Measurements from ENCODE around the gene ALDOB. TPM values are rescaled to one million over a fixed set of nuclear protein-coding genes. Genes with fewer than 3 reads are reported as not detected.

The ALDOB gene
- total and polyA plus RNA-seq, 2 of the 13 experiments (the other 11 are each of a cell fraction or from before 2014, with no cell fraction given) = 0.29 to 0.97 TPM

- TF ChIP-seq NFATC3 (CRISPR knock-in tag; IDR thresholded peaks at IDR 0.05) (no peak), HNRNPL (IDR thresholded peaks at IDR 0.05; ENCODE audit: low read depth, low read length) (no peak), ZNF136 (CRISPR knock-in tag; IDR thresholded peaks at IDR 0.05; ENCODE audit: low read depth) (no peak), KLF9 (CRISPR knock-in tag; IDR thresholded peaks at IDR 0.05; ENCODE audit: low read depth) (no peak), ZNF546 (CRISPR knock-in tag; conservative IDR thresholded peaks at IDR 0.05) (no peak), DNMT1 (CRISPR knock-in tag; IDR thresholded peaks at IDR 0.05) (no peak), RXRA (CRISPR knock-in tag; IDR thresholded peaks at IDR 0.05) (no peak), ZNF12 (CRISPR knock-in tag; IDR thresholded peaks at IDR 0.05) (no peak), HNF4A (CRISPR knock-in tag; IDR thresholded peaks at IDR 0.05) (no peak), ZNF704 (CRISPR knock-in tag; IDR thresholded peaks at IDR 0.05; ENCODE audit: borderline replicate concordance) (no peak), ZNF441 (CRISPR knock-in tag; IDR thresholded peaks at IDR 0.05; ENCODE audit: borderline replicate concordance) (no peak), XRCC5 (optimal IDR thresholded peaks at IDR 0.05; ENCODE audit: low read length) (peak; percentile 48), NFRKB (IDR thresholded peaks at IDR 0.05) (no peak)
- TF ChIP-seq, protein P1, sequence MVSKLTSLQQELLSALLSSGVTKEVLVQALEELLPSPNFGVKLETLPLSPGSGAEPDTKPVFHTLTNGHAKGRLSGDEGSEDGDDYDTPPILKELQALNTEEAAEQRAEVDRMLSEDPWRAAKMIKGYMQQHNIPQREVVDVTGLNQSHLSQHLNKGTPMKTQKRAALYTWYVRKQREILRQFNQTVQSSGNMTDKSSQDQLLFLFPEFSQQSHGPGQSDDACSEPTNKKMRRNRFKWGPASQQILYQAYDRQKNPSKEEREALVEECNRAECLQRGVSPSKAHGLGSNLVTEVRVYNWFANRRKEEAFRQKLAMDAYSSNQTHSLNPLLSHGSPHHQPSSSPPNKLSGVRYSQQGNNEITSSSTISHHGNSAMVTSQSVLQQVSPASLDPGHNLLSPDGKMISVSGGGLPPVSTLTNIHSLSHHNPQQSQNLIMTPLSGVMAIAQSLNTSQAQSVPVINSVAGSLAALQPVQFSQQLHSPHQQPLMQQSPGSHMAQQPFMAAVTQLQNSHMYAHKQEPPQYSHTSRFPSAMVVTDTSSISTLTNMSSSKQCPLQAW (CRISPR knock-in tag; IDR thresholded peaks at IDR 0.05) = no peak
- TF ChIP-seq, protein P2, sequence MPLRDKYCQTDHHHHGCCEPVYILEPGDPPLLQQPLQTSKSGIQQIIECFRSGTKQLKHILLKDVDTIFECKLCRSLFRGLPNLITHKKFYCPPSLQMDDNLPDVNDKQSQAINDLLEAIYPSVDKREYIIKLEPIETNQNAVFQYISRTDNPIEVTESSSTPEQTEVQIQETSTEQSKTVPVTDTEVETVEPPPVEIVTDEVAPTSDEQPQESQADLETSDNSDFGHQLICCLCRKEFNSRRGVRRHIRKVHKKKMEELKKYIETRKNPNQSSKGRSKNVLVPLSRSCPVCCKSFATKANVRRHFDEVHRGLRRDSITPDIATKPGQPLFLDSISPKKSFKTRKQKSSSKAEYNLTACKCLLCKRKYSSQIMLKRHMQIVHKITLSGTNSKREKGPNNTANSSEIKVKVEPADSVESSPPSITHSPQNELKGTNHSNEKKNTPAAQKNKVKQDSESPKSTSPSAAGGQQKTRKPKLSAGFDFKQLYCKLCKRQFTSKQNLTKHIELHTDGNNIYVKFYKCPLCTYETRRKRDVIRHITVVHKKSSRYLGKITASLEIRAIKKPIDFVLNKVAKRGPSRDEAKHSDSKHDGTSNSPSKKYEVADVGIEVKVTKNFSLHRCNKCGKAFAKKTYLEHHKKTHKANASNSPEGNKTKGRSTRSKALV (CRISPR knock-in tag; IDR thresholded peaks at IDR 0.05) = 0 out of 2 replicates have a peak, but pooled peaks have one; percentile 4
- TF ChIP-seq, protein P3, sequence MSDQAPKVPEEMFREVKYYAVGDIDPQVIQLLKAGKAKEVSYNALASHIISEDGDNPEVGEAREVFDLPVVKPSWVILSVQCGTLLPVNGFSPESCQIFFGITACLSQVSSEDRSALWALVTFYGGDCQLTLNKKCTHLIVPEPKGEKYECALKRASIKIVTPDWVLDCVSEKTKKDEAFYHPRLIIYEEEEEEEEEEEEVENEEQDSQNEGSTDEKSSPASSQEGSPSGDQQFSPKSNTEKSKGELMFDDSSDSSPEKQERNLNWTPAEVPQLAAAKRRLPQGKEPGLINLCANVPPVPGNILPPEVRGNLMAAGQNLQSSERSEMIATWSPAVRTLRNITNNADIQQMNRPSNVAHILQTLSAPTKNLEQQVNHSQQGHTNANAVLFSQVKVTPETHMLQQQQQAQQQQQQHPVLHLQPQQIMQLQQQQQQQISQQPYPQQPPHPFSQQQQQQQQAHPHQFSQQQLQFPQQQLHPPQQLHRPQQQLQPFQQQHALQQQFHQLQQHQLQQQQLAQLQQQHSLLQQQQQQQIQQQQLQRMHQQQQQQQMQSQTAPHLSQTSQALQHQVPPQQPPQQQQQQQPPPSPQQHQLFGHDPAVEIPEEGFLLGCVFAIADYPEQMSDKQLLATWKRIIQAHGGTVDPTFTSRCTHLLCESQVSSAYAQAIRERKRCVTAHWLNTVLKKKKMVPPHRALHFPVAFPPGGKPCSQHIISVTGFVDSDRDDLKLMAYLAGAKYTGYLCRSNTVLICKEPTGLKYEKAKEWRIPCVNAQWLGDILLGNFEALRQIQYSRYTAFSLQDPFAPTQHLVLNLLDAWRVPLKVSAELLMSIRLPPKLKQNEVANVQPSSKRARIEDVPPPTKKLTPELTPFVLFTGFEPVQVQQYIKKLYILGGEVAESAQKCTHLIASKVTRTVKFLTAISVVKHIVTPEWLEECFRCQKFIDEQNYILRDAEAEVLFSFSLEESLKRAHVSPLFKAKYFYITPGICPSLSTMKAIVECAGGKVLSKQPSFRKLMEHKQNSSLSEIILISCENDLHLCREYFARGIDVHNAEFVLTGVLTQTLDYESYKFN (CRISPR knock-in tag; conservative IDR thresholded peaks at IDR 0.05) = 0 out of 2 replicates have a peak, but pooled peaks have one; percentile 13
- TF ChIP-seq, protein P4, sequence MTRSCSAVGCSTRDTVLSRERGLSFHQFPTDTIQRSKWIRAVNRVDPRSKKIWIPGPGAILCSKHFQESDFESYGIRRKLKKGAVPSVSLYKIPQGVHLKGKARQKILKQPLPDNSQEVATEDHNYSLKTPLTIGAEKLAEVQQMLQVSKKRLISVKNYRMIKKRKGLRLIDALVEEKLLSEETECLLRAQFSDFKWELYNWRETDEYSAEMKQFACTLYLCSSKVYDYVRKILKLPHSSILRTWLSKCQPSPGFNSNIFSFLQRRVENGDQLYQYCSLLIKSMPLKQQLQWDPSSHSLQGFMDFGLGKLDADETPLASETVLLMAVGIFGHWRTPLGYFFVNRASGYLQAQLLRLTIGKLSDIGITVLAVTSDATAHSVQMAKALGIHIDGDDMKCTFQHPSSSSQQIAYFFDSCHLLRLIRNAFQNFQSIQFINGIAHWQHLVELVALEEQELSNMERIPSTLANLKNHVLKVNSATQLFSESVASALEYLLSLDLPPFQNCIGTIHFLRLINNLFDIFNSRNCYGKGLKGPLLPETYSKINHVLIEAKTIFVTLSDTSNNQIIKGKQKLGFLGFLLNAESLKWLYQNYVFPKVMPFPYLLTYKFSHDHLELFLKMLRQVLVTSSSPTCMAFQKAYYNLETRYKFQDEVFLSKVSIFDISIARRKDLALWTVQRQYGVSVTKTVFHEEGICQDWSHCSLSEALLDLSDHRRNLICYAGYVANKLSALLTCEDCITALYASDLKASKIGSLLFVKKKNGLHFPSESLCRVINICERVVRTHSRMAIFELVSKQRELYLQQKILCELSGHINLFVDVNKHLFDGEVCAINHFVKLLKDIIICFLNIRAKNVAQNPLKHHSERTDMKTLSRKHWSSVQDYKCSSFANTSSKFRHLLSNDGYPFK (CRISPR knock-in tag; IDR thresholded peaks at IDR 0.05; ENCODE audit: borderline replicate concordance) = no peak
Measured at GRCh38 chr9:101457003-101457402, 21.4 kb upstream of the ALDOB start (continued).
